Measurements from ENCODE around the gene CD27.
A peak's percentile ranks its signal among the peaks of the same experiment; 100 is the strongest.

Gene CD27

GRCh38 chr12:6434205-6435140, 10.3 kb upstream of the CD27 start:
- DNase-seq: no peak

- DNase-seq: no peak
These were observed 8.6 kb upstream of the CD27 start for GRCh38 chr12:6435961-6436715.

- no peak for DNase-seq
These were observed 7.2 kb upstream of the CD27 start for GRCh38 chr12:6437586-6437985.

- DNase-seq: no peak
These were observed 6.4 kb upstream of the CD27 start for GRCh38 chr12:6438345-6438744.

GRCh38 chr12:6440391-6440790, 4.4 kb upstream of the CD27 start:
- no peak for DNase-seq

GRCh38 chr12:6442836-6443235, 1.9 kb upstream of the CD27 start:
- DNase-seq: no peak

GRCh38 chr12:6443361-6443983, 1.3 kb upstream of the CD27 start:
- DNase-seq: no peak

- no peak for DNase-seq
These were observed 724 bp upstream of the CD27 start for GRCh38 chr12:6444031-6444430.

GRCh38 chr12:6450091-6450868, 5.5 kb downstream of the CD27 start:
- no peak for DNase-seq

GRCh38 chr12:6450869-6451347, 6.2 kb downstream of the CD27 start:
- DNase-seq: no peak

GRCh38 chr12:6451348-6452244, 6.8 kb downstream of the CD27 start, which contains the start of gene TAPBPL:
Gene TAPBPL (plus strand): TSS chr12:6452042. CDS start chr12:6452249, 207 bp downstream.
- peak; percentile 54 for DNase-seq

GRCh38 chr12:6452245-6452943, 7.6 kb downstream of the CD27 start:
- no peak for DNase-seq

- DNase-seq: no peak
These were observed 8.3 kb downstream of the CD27 start for GRCh38 chr12:6452944-6453630.

- DNase-seq: no peak
These were observed 12.6 kb downstream of the CD27 start for GRCh38 chr12:6457220-6457945.

GRCh38 chr12:6458281-6459003, 13.7 kb downstream of the CD27 start:
- no peak for DNase-seq

GRCh38 chr12:6459004-6459337, 14.2 kb downstream of the CD27 start:
- no peak for DNase-seq

- DNase-seq: no peak
These were observed 16.1 kb downstream of the CD27 start for GRCh38 chr12:6460751-6461371.
